ENCODE data around the gene LHX5.

- TF ChIP-seq CTCF (IDR thresholded peaks at IDR 0.05; ENCODE audit: insufficient read depth, low read length, poor library complexity, severe bottlenecking) (no peak), EZH2phosphoT487 (conservative IDR thresholded peaks at IDR 0.05; ENCODE audit: low read length) (no peak)
Measured at GRCh38 chr12:113470871-113471618, 626 bp downstream of the LHX5 start.

Measured in SU-DHL-6 (cell line).